GM23338 (cell line): Measurements from ENCODE around the gene CAMSAP2. TPM values are rescaled to one million over a fixed set of nuclear protein-coding genes. Genes with fewer than 3 reads are reported as not detected.

ENCODE experiments used
- ATAC-seq: fragments of 200-7000 bp; cut with Tn5 transposase; 3 replicates; pipeline ENCODE4 v1.9.1; 2020
- DNase-seq: peaks from one replicate; pipeline ENCODE4 v3.0.0-alpha.2; 2015; ENCODE audit warnings: low spot score
- H2AFZ ChIP-seq: fragments of 200-600 bp; sonication (generic); 2 replicates; pipeline ENCODE4 v1.8.0; 2016; ENCODE audit warnings: antibody characterized with exemption, mild to moderate bottlenecking, moderate library complexity
- H3F3A ChIP-seq: fragments of 200-600 bp; sonication (generic); replicated peaks from 2 replicates; pipeline ENCODE4 v1.8.0; 2017; ENCODE audit warnings: antibody characterized with exemption, mixed run types, low read depth
- H3K27ac ChIP-seq: fragments of 200-600 bp; sonication (generic); 2 replicates; pipeline ENCODE4 v1.6.1; 2016; ENCODE audit warnings: low read depth
- H3K27me3 ChIP-seq: fragments of 200-600 bp; sonication (generic); 2 replicates; pipeline ENCODE4 v1.8.0; 2016; ENCODE audit warnings: mild to moderate bottlenecking, mixed run types, moderate library complexity; ENCODE audit not compliant: insufficient read depth
- H3K36me3 ChIP-seq: fragments of 200-600 bp; sonication (generic); 2 replicates; pipeline ENCODE4 v1.8.0; 2016; ENCODE audit warnings: mild to moderate bottlenecking; ENCODE audit not compliant: insufficient read depth
- H3K4me1 ChIP-seq: fragments of 200-600 bp; sonication (generic); 2 replicates; pipeline ENCODE4 v1.8.0; 2016; ENCODE audit warnings: mild to moderate bottlenecking, moderate library complexity; ENCODE audit not compliant: insufficient read depth
- H3K4me2 ChIP-seq: fragments of 200-600 bp; sonication (generic); 2 replicates; pipeline ENCODE4 v1.7.1; 2017; ENCODE audit warnings: mixed run types
- H3K4me3 ChIP-seq: fragments of 200-600 bp; sonication (generic); 2 replicates; pipeline ENCODE4 v1.6.1; 2016; ENCODE audit warnings: mixed run types
- H3K79me2 ChIP-seq: fragments of 200-600 bp; sonication (generic); replicated peaks from 2 replicates; pipeline ENCODE4 v1.8.0; 2017; ENCODE audit warnings: mild to moderate bottlenecking; ENCODE audit not compliant: insufficient read depth
- H3K9me2 ChIP-seq: fragments of 200-600 bp; sonication (generic); 2 replicates; pipeline ENCODE4 v1.8.0; 2017; ENCODE audit not compliant: insufficient read depth
- H4K20me1 ChIP-seq: fragments of 200-600 bp; sonication (generic); replicated peaks from 2 replicates; pipeline ENCODE4 v1.8.0; 2017; ENCODE audit warnings: mild to moderate bottlenecking; ENCODE audit not compliant: insufficient read depth
- H3K27ac Mint-ChIP-seq: 2 replicates; pipeline ENCODE4 v1.8.0; 2020; ENCODE audit warnings: inconsistent platforms, mild to moderate bottlenecking, moderate library complexity, mixed read lengths
- H3K27me3 Mint-ChIP-seq: 3 replicates; pipeline ENCODE4 v1.8.0; 2022; ENCODE audit warnings: low read depth, mild to moderate bottlenecking, moderate library complexity, mixed read lengths, inconsistent platforms; ENCODE audit not compliant: insufficient read depth, poor library complexity
- H3K36me3 Mint-ChIP-seq: 3 replicates; pipeline ENCODE4 v1.8.0; 2021; ENCODE audit warnings: low read depth, mild to moderate bottlenecking, inconsistent platforms, moderate library complexity, mixed read lengths
- H3K4me1 Mint-ChIP-seq: 3 replicates; pipeline ENCODE4 v1.8.0; 2020; ENCODE audit warnings: mild to moderate bottlenecking, inconsistent platforms, mixed read lengths
- H3K4me3 Mint-ChIP-seq: 3 replicates; pipeline ENCODE4 v1.8.0; 2021; ENCODE audit warnings: moderate library complexity, mild to moderate bottlenecking, inconsistent platforms, mixed read lengths
- H3K9me3 Mint-ChIP-seq: 3 replicates; pipeline ENCODE4 v1.8.0; 2020; ENCODE audit warnings: moderate library complexity, mild to moderate bottlenecking, inconsistent platforms, mixed read lengths
- CREB1 ChIP-seq: fragments of 250-450 bp; sonication (Bioruptor Pico); IDR thresholded peaks from 2 replicates; pipeline ENCODE4 v1.5.0; 2020; ENCODE audit warnings: low read depth, mild to moderate bottlenecking, moderate library complexity
- CTCF ChIP-seq, 2 experiments: fragments of 200-600 bp in 1 of 2; sonication (generic) in 1 of 2; conservative IDR thresholded peaks; 2 replicates each; pipeline versions ENCODE4 v1.5.1 to v1.6.1; 2016 to 2017; ENCODE audit warnings: antibody characterized with exemption in 2 of 2, low read depth in 2 of 2, mild to moderate bottlenecking in 2 of 2, moderate library complexity in 1 of 2
- ETS1 ChIP-seq: IDR thresholded peaks from 2 replicates; pipeline ENCODE4 v1.6.1; 2016; ENCODE audit warnings: antibody characterized with exemption
- EZH2 ChIP-seq: fragments of 200-600 bp; sonication (generic); IDR thresholded peaks from one replicate; pipeline ENCODE4 v1.8.0; 2017; ENCODE audit warnings: antibody characterized with exemption, mild to moderate bottlenecking, low read depth; ENCODE audit not compliant: unreplicated experiment
- JUNB ChIP-seq: IDR thresholded peaks from one replicate; pipeline ENCODE4 v1.6.1; 2016; ENCODE audit warnings: antibody characterized with exemption; ENCODE audit not compliant: unreplicated experiment
- POLR2AphosphoS5 ChIP-seq: IDR thresholded peaks from 2 replicates; pipeline ENCODE4 v1.6.1; 2016; ENCODE audit warnings: antibody characterized with exemption, low read depth
- STAT1 ChIP-seq: IDR thresholded peaks from one replicate; pipeline ENCODE4 v1.6.1; 2016; ENCODE audit warnings: antibody characterized with exemption; ENCODE audit not compliant: unreplicated experiment
- ZNF114 ChIP-seq: fragments of 250-450 bp; sonication (Bioruptor Pico); IDR thresholded peaks from 2 replicates; pipeline ENCODE4 v1.5.0; 2020; ENCODE audit warnings: mild to moderate bottlenecking, moderate library complexity
- ZNF331 ChIP-seq: fragments of 250-450 bp; sonication (Bioruptor Pico); IDR thresholded peaks from 2 replicates; pipeline ENCODE4 v1.5.0; 2020; ENCODE audit warnings: low read depth, mild to moderate bottlenecking, moderate library complexity
- polyA plus RNA-seq: library from polyadenylated mRNA; unstranded; fragments of >200 nt; fragmentation: Nextera tagmentation; extraction: Ambion mirVana; gene quantifications from 2 replicates; pipeline ENCODE4 v1.2.1, GENCODE V29; 2016
- total RNA-seq: library from RNA; depleted of rRNA; stranded (reverse); fragments of >200 nt; shearing (Covaris generic); gene quantifications from 2 replicates; pipeline ENCODE4 v1.2.3, GENCODE V29; 2014

The CAMSAP2 gene
- total and polyA plus RNA-seq, 2 experiments from 2014 or later, result 9.1 to 21.3 TPM

- TF ChIP-seq STAT1, result no peak
- TF ChIP-seq CTCF (conservative IDR thresholded peaks at IDR 0.05; ENCODE audit: low read depth in 2 of 2), result no peak
- TF ChIP-seq JUNB, result no peak
- no peak for TF ChIP-seq ETS1
These were observed 38.8 kb upstream of the CAMSAP2 start (continued) for GRCh38 chr1:200699871-200700270.

GRCh38 chr1:200704986-200705500, 33.6 kb upstream of the CAMSAP2 start:
- Histone ChIP-seq H3K4me1 (no peaks in the 10 kb centered on the region), H3K27ac (no peak overlapping the region), H4K20me1 (no peaks in the 10 kb centered on the region), H3K4me2 (no peak overlapping the region), H3K79me2 (no peaks in the 10 kb centered on the region), H3K27me3 (no peaks in the 10 kb centered on the region), H3F3A (no peaks in the 10 kb centered on the region), H3K36me3 (no peaks in the 10 kb centered on the region), H3K9me2 (no peaks in the 10 kb centered on the region), H2AFZ (no peak overlapping the region; the same call in 1 of the 2 replicates), H3K4me3 (no peak overlapping the region)
- DNase-seq, result no peak
- no peak for TF ChIP-seq ZNF114
- no peak for TF ChIP-seq ZNF331 (CRISPR knock-in tag)
- TF ChIP-seq CREB1 (CRISPR knock-in tag), result no peak
- no peak for TF ChIP-seq EZH2
- Mint-ChIP-seq H3K36me3 (no peaks in the 10 kb centered on the region), H3K27ac (no peak overlapping the region), H3K4me1 (no peaks in the 10 kb centered on the region), H3K27me3 (peaks cover 3% of the 10 kb centered on the region), H3K4me3 (no peak overlapping the region), H3K9me3 (no peaks in the 10 kb centered on the region)
- no peak for ATAC-seq

GRCh38 chr1:200706111-200706814, 32.4 kb upstream of the CAMSAP2 start:
- Mint-ChIP-seq H3K4me3 (no peak overlapping the region), H3K36me3 (no peaks in the 10 kb centered on the region), H3K27me3 (peaks cover 3% of the 10 kb centered on the region), H3K27ac (no peak overlapping the region), H3K9me3 (no peaks in the 10 kb centered on the region), H3K4me1 (no peaks in the 10 kb centered on the region)
- no peak for DNase-seq
- no peaks in the 10 kb centered on the region for H3K36me3 ChIP-seq
- H4K20me1 ChIP-seq, result no peaks in the 10 kb centered on the region
- no peak overlapping the region for H3K4me3 ChIP-seq
- ATAC-seq, result no peak
- no peaks in the 10 kb centered on the region for H3K79me2 ChIP-seq
- H3K4me1 ChIP-seq, result no peaks in the 10 kb centered on the region
- H3K4me2 ChIP-seq, result no peak overlapping the region
- no peaks in the 10 kb centered on the region for H3F3A ChIP-seq
- H2AFZ ChIP-seq, result no peak overlapping the region; the same call in 1 of the 2 replicates
- no peak overlapping the region for H3K27ac ChIP-seq
- no peaks in the 10 kb centered on the region for H3K9me2 ChIP-seq
- H3K27me3 ChIP-seq, result no peaks in the 10 kb centered on the region
- no peak for TF ChIP-seq CTCF (conservative IDR thresholded peaks at IDR 0.05; ENCODE audit: low read depth in 2 of 2)
- no peak for TF ChIP-seq ZNF331 (CRISPR knock-in tag)
- no peak for TF ChIP-seq POLR2AphosphoS5
- no peak for TF ChIP-seq JUNB
- no peak for TF ChIP-seq EZH2
- TF ChIP-seq STAT1, result no peak
- no peak for TF ChIP-seq ZNF114
- no peak for TF ChIP-seq CREB1 (CRISPR knock-in tag)
- no peak for TF ChIP-seq ETS1
